ENCODE measurements around the gene AKNA. TPM values are rescaled to one million over a fixed set of nuclear protein-coding genes. Genes with fewer than 3 reads are reported as not detected.

Gene AKNA
- total RNA-seq, 4 donors from 2014 or later = 6.4 to 13.2 (median 8.0) TPM

GRCh38 chr9:114365194-114365593, 22.6 kb downstream of the AKNA start:
- H3K4me3 ChIP-seq (ENCODE audit: low read depth, poor library complexity, severe bottlenecking) = no peak overlapping the region
- WGBS, 2 donors = 88 to 92% methylated on average over 2 of the region's 2 CpGs
- DNase-seq (ENCODE audit: low spot score in 2 of 2) = no peak
- intact Hi-C loops (cut with DNase I; ENCODE audit: low total_unique reads) = no loop called here
- TF ChIP-seq POLR2A (IDR thresholded peaks at IDR 0.05) = no peak
- TF ChIP-seq, protein P1, sequence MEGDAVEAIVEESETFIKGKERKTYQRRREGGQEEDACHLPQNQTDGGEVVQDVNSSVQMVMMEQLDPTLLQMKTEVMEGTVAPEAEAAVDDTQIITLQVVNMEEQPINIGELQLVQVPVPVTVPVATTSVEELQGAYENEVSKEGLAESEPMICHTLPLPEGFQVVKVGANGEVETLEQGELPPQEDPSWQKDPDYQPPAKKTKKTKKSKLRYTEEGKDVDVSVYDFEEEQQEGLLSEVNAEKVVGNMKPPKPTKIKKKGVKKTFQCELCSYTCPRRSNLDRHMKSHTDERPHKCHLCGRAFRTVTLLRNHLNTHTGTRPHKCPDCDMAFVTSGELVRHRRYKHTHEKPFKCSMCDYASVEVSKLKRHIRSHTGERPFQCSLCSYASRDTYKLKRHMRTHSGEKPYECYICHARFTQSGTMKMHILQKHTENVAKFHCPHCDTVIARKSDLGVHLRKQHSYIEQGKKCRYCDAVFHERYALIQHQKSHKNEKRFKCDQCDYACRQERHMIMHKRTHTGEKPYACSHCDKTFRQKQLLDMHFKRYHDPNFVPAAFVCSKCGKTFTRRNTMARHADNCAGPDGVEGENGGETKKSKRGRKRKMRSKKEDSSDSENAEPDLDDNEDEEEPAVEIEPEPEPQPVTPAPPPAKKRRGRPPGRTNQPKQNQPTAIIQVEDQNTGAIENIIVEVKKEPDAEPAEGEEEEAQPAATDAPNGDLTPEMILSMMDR (IDR thresholded peaks at IDR 0.05) = no peak

DNA sequence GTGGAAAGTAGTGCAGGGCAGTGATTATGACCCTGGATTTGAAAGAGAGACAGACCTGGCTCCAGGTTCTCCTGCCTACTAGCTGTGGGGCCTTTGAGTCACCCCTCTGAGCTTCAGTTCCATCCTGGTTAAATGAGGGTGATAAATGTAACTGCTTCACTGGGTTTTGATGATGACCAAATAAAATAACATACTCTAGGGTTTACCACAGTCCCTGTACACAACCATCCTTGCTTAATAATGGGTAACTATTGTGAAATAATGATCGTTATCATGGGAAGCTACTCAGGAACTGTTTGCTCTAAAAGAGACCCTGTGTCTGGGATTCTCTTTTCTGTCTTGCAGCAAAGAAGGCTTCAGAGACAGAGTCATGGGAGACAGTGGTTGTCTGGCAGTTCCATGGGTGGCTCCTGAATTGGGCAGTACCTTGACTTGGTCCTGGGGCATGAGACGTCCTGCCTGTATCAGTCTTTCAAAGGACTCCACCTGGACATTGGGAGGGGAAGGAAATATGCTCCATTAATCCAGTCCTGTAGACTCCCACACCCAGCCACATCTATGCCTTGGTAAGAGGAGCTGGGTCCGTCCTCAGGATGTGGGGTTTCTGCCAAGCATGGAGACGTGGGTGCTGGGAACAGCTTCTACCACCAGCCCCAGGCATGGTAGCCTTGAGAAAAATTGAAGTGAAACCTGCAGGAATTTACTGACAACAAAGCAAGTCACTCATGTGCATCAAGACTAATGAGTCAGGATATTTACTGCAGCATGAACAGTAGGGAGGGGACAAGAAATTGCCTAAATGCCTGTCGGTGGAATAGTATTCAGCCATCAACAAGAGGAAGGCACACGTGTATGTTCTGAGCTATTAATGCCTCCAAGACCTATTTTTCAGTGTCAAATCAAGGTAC, 23.4 kb downstream of the AKNA start:
- WGBS, 2 donors = 65 to 80% methylated on average over 5 to 6 of the region's 6 CpGs
- H3K4me3 ChIP-seq (ENCODE audit: low read depth, poor library complexity, severe bottlenecking) = no peak overlapping the region
- intact Hi-C loops (cut with DNase I; ENCODE audit: low total_unique reads) = no loop called here
- TF ChIP-seq POLR2A (IDR thresholded peaks at IDR 0.05) = no peak
- TF ChIP-seq, protein P1 (IDR thresholded peaks at IDR 0.05) = no peak
- DNase-seq (ENCODE audit: low spot score in 2 of 2) = no peak

DNA sequence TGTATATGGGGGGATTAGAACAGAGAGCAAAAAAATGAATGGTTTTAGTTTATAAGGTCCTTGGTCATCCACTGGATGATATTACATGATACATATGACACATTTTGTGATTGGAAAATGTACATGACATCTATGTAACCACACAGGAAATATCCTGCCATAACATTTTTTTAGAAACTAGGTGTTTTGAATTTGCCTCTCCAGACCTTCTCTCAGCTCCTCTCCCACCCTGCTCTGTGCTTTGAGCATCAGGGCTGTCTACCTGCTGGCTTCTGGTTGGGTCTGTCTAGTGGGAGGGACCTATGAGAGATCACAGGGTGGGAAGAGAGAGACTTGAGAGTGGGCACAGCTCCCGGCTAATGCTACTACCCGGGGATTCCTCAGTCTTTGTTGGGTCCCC, 24.4 kb downstream of the AKNA start:
- 47% methylated on average over 2 of the region's 2 CpGs for WGBS, 2 donors
- intact Hi-C loops (cut with DNase I; ENCODE audit: low total_unique reads) = no loop called here
- TF ChIP-seq, protein P1 (IDR thresholded peaks at IDR 0.05) = no peak
- no peak for TF ChIP-seq POLR2A (IDR thresholded peaks at IDR 0.05)
- H3K4me3 ChIP-seq (ENCODE audit: low read depth, poor library complexity, severe bottlenecking) = no peak overlapping the region
- no peak for DNase-seq (ENCODE audit: low spot score in 2 of 2)

GRCh38 chr9:114362394-114362793, 25.4 kb downstream of the AKNA start:
- intact Hi-C loops (cut with DNase I; ENCODE audit: low total_unique reads) = no loop called here
- DNase-seq (ENCODE audit: low spot score in 2 of 2) = no peak
- H3K4me3 ChIP-seq (ENCODE audit: low read depth, poor library complexity, severe bottlenecking) = no peak overlapping the region
- 90 to 95% methylated on average over 8 to 9 of the region's 12 CpGs for WGBS, 2 donors
- TF ChIP-seq, protein P1 (IDR thresholded peaks at IDR 0.05) = no peak
- TF ChIP-seq POLR2A (IDR thresholded peaks at IDR 0.05) = no peak

GRCh38 chr9:114361542-114361941, 26.2 kb downstream of the AKNA start:
- intact Hi-C loops (cut with DNase I; ENCODE audit: low total_unique reads) = no loop called here
- WGBS, 2 donors = 97 to 98% methylated on average over 6 to 7 of the region's 7 CpGs
- TF ChIP-seq, protein P1 (IDR thresholded peaks at IDR 0.05) = no peak
- no peak for TF ChIP-seq POLR2A (IDR thresholded peaks at IDR 0.05)

More at GRCh38 chr9:114361542-114361941, 26.2 kb downstream of the AKNA start:
- H3K4me3 ChIP-seq (ENCODE audit: low read depth, poor library complexity, severe bottlenecking) = no peak overlapping the region
- no peak for DNase-seq (ENCODE audit: low spot score in 2 of 2)
